NOMO-1 (cell line): Measurements from ENCODE around the gene BRD4.
"Not testable (repeated sequence)": the region's sequence is repeated elsewhere in the genome, so short reads cannot be mapped to it uniquely, and the experiment has no call there.

Experiments
- DNase-seq, 2 experiments: peaks; one replicate each; lab custom pipeline; 2025; ENCODE audit not compliant: unreplicated experiment in 2 of 2; lab: John Stamatoyannopoulos, UW

The BRD4 gene

GRCh38 chr19:15332311-15332996 lies at the start of gene BRD4:
Gene BRD4, minus strand, starts transcription at chr19:15332539. Its CDS starts 59,440 bp downstream, at chr19:15273099.
- DNase-seq: peak; percentile 41 to 64

- no peak for DNase-seq
These were observed 49.5 kb upstream of the BRD4 start for GRCh38 chr19:15381864-15382263.

DNA sequence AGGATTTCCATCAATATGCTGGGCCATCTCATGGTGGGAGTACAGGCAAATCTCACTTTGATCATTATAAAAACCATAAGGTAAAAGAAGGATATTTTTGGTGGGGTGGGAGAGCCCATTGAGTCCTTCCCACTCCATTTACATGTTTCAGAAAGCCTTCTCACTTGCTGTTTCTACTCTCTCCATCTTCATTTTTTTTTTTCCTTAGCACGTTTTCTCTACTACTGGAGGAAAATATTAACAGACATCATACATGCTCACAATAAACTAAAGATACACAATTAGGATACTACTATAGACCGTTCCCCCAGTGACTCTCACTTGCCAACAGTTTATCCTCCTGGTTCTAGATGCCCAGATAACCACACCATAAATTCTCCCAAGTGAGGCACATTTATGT lies 49.1 kb upstream of the BRD4 start:
- DNase-seq: no peak

DNA sequence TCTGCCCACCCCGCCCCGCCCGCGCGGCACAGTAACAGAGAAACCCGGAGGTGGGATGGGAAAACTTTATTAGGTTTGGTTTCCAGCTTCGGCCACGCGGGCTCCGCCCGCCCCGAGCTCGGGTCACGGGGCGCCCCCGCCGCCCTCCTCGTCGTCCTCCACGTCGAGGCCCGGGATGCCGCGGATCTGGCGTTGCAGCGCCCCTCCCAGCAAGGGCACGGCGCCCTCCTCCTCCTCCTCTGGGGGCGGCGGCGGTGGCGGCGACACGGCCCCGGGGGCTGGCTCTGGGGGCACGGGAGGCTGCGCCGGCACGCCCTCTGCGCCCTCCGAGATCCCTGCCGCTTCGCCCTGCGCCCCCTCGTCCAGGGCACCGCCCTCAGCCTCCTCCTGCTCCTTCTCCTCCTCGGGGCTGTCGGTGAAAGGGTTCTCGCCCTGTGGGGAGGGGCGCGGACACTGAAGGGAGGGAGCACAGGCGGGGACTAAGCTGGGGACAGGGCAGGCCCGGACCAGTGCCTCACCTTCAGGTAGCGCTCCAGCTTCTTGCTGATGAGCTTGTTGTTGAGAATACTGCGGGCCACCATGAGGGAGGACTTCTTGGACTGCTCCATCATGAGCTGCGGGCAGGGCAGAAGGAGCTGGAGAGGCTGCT lies 47.8 kb upstream of the BRD4 start:
- peak; percentile 22 to 40 for DNase-seq

DNA sequence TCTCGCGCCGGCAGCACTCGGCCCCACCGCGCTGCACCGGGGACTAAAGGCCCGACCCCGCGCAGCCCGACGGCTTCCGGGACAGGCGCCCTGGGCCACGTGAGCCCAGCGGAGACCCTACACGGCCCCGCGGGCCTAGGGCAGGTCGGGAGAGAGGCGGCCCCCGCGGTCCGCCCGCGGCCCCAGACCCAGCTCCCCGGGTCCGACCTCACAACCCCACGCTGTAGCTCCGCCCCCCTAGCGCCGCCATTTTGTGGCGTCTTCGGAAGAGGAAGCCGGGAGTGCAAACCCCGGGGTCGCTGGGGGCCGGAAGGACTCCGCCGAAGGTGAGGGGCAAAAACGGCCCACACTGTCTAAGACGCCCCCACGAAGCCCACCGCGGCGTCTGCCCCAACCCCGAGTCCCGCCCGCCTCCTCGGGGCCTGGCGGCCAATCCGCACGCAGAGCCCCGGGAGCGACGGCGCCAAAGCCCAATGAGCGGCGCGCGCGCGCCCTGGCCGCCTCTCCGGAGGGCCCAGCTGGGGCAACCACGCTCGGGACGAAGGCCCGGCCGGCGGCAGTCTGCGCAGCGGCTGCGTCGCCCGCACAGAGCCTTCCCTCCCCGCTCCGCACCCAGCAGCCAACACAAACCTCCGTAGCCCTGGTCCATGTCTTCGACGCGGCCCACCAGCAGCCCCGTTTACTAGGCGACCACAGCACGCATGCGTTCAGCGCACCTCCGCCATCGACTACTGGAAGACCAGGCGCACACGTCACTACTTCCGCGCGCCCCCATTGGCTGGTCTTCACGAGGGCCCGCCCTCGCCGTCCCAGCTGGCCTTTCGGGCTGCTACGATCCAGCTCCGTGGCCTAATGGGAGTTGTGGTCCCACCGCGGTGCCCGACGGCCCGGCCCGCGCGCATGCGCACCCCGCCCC lies 47.0 kb upstream of the BRD4 start, which contains the start of gene AKAP8:
AKAP8 (minus strand) TSS at position 705 of the 916 bp plus-strand sequence; CDS start at position 649, 56 bp downstream.
- DNase-seq: peak; percentile 95 to 96

- DNase-seq: peak; percentile 58 to 69
These were observed 46.3 kb upstream of the BRD4 start for GRCh38 chr19:15378534-15379082.

DNA sequence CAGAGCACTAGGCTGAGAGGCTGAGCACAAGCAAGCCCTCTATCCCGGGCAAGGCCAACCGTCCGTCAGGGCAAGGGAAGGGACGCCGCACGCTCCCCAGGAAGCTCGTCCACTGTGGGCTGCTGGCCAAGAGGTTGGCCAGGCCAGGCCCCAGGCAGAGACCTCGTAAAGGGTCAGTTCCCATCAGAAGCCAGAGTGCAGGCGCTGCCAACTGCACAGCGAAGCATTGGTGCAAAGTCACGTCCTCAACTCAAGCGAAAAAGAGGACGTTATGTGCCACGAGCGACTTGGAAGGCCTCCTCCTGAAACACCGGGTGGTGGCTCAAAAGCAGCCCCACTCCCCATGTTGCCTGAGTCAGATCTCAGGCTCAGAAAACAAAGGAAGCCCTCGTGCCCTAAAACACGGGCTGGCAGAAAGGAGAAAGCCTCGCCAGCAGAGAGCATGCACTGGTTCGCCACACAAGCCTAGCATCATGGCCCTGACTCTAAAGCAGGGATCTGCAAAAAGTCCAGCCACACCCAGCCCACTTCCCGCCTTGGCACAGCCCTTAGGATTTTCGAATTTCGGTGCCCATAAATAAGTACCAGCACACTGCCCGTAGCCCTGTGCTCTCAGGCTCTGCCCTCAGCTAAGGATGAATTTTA lies 42.6 kb upstream of the BRD4 start:
- no peak for DNase-seq

- no peak for DNase-seq
These were observed 41.8 kb upstream of the BRD4 start for GRCh38 chr19:15374105-15374651.

- no peak for DNase-seq
These were observed 41.3 kb upstream of the BRD4 start for GRCh38 chr19:15373644-15374043.

DNA sequence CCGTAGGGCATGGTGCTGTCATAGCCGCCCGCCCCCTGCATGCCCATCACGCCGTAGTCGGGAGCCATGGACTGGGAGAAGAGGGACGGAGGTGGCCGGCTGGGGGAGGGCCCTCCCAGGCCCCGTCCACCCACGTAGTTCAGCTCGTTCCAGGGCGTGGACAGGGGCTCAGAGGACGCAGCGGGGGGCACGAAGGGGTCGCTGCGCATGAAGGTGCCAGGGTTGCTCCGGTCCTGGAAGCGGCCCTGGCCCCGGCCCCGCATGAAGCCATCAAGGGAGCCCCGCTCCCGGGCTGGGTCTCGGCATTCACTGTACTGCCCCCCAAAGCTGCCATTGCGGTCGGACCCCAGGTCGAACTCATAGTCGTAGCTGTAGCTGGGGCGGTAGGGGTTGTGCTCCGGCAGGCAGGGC lies 40.6 kb upstream of the BRD4 start:
- no peak for DNase-seq

DNA sequence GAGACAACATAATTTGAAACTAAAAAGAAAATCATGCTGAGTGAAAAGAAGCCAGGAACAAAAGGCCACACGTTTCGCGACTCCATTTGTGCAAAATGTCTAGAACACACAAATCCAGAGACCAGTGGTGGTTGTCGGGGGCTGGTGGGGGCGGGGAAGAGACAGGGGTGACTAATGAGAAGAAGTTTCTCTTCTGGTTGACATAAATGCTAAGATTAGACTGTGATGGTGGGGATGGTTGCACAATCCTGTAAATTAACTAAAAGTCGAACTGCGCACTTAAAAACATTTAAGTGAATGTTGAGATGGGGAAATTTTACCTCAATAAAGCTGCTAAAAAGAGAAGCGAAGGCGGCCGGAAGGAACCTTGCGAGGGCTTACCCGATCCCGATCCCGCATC lies 40.1 kb upstream of the BRD4 start:
- peak; percentile 68 to 89 for DNase-seq

- DNase-seq: no peak
These were observed 39.5 kb upstream of the BRD4 start for GRCh38 chr19:15371786-15372380.

- DNase-seq: no peak
These were observed 38.8 kb upstream of the BRD4 start for GRCh38 chr19:15371119-15371518.

DNA sequence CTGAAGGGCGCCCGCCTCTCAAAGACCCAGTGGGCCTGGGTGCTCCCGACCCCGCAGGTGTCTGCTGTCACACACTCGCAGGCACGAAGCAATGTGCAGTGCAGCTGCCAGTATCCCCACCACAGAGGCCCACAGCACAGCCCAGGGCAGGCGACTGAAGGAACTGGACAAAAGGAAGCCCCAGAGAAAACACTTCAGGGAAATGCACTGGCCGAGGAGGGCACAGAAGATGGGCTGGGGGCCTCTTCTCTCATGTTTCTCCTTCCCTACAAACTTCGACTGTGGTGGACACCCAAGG lies 37.2 kb upstream of the BRD4 start:
- DNase-seq: no peak

DNA sequence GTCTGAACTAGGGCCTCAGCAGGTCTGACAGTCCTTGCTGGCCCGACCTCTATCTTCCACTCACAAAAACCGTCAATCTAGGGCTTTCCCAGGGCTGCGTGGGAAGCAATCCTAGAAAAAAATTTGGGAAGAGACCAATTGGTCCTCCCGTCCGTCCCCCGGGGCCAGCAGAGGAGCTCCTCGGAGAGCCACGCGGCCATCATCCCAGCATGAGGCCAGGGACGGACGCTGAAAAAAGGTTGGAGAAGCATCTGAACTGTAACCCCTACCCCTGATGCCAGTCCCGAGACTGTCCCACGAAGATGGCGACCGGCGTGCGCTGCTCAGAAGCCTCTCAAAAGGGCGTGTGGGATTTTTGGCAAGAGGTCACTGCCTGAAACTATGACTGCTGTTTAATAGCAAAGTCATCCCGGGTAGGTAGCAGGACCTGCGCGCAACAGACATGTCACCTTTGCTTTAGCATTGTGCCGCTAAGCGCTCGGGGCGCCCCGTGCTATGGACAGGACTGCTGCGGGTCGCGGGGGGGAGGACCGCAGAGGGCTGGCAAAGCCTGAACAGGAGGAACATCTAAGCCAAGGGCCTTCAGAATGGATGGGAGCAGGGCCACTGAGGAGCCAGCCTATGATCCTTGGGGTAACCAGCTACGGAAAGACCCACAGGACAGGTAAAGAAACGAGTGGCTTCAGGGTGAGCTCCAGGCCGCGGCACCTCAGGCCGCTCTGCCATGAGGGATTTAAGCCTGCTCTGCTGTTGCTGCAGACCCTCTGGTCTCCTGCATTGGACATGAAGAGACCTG lies 36.7 kb upstream of the BRD4 start:
- DNase-seq: no peak

DNA sequence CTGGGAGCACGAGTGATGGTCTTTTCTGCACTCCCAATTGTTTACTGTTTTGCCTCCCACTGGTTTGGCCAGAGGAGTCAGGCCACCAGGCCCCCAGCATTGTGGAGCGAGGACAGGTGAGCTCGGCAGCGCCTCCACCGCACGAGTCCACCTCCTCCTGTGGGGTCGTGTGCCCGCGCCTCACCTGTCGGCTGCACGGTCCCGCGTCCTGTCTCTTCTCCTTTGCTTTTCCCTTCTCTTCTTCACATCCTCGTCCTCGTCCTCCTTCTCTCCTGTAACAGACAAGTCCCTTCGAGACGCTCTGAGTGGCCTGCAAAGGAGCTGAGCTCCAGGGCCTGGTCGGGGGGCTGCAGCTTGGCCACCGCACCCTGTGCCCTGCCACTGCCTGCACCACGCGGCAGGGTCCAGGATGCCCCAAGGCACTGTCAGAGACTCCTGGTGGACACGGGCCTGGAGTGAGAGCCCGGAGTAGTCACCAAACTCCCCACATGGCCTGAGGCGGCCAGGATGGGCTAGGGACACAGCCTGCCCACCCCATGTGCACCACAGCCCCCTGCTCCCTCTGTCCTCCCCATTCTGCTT lies 35.8 kb upstream of the BRD4 start:
- DNase-seq: no peak

GRCh38 chr19:15367439-15367838 lies 35.1 kb upstream of the BRD4 start:
- no peak for DNase-seq

DNA sequence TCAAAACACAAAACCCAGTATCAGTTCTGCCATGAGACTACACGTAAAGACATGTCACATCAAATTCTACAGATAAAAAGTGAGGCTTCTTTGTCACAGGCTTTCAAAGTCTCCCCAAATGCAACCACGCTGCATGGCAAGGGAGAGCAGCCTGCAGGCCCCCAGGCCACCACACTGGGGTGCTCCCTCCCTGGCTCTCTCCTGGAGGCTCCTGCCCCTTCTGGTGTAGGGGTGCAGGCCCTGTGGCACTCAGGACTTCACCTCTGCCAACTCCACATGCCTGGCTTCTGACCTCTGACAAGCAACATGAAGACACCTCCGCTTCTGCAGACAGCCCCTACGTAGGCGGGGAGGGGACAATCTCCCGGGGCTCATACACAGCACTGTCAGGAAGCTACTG lies 32.9 kb upstream of the BRD4 start:
- no peak for DNase-seq

- not testable (repeated sequence) for DNase-seq
These were observed 31.5 kb upstream of the BRD4 start for GRCh38 chr19:15363791-15364190.
